Neural progenitor cell (in vitro differentiated cells): ENCODE data around the gene SPNS3.

ENCODE experiments used
- CTCF ChIP-seq: fragments of 200-600 bp; sonication (generic); IDR thresholded peaks from 2 replicates; pipeline ENCODE4 v1.5.1; 2017; ENCODE audit warnings: antibody characterized with exemption, mild to moderate bottlenecking
- EZH2phosphoT487 ChIP-seq: fragments of 200-600 bp; sonication (generic); IDR thresholded peaks from 2 replicates; pipeline ENCODE4 v1.6.1; 2017; ENCODE audit warnings: antibody characterized with exemption

- TF ChIP-seq CTCF (no peak), EZH2phosphoT487 (no peak)
These were observed 10.9 kb upstream of the SPNS3 start for GRCh38 chr17:4422864-4423263.
